Naive thymus-derived CD4-positive, alpha-beta T cell (primary cell): ENCODE measurements around the gene MLST8. TPM values are rescaled to one million over a fixed set of nuclear protein-coding genes. Genes with fewer than 3 reads are reported as not detected.

Experiments used
- ATAC-seq: fragments of 150-1000 bp; cut with Tn5 transposase; 2 replicates; pipeline ENCODE4 v1.10.0; 2021; ENCODE audit warnings: mild to moderate bottlenecking, moderate library complexity
- CTCF ChIA-PET: fragments of 350-600 bp; sonication (Branson Sonifier 250); formaldehyde crosslinking; loops from one replicate; lab custom pipeline; 2021; ENCODE audit warnings: antibody characterized with exemption; lab: Charles Lee
- POLR2A ChIA-PET: fragments of 350-600 bp; sonication (Branson Sonifier 250); formaldehyde crosslinking; loops from one replicate; lab custom pipeline; 2021; ENCODE audit warnings: antibody characterized with exemption, inconsistent platforms; lab: Charles Lee
- DNase-seq, 9 donors: peaks; one replicate each; pipeline versions ENCODE4 v3.0.0 to v3.0.0-alpha.2; 2020 to 2022; ENCODE audit warnings: mixed read lengths in 1 of 9
- H3K27ac ChIP-seq: one replicate; pipeline ENCODE4 v1.7.0; 2013; ENCODE audit warnings: mild to moderate bottlenecking, low read depth, low read length, moderate library complexity
- H3K27me3 ChIP-seq, 2 donors: one replicate each; pipeline ENCODE4 v1.7.0; 2013; ENCODE audit warnings: low read length in 2 of 2, mild to moderate bottlenecking in 2 of 2, moderate library complexity in 2 of 2; ENCODE audit not compliant: control insufficient read depth in 2 of 2, insufficient read depth in 2 of 2
- H3K36me3 ChIP-seq, 3 experiments: 1 replicate in 2 of 3; 2 replicates in 1 of 3; pipeline ENCODE4 v1.7.0; 2013; ENCODE audit warnings: low read length in 3 of 3, mild to moderate bottlenecking in 3 of 3, moderate library complexity in 1 of 3; ENCODE audit not compliant: insufficient read depth in 3 of 3, control insufficient read depth in 2 of 3
- H3K4me1 ChIP-seq, 2 donors: one replicate each; pipeline ENCODE4 v1.7.0; 2013; ENCODE audit warnings: low read length in 2 of 2, mild to moderate bottlenecking in 2 of 2, moderate library complexity in 1 of 2; ENCODE audit not compliant: control insufficient read depth in 2 of 2, insufficient read depth in 2 of 2
- H3K4me3 ChIP-seq: 2 replicates; pipeline ENCODE4 v1.7.0; 2013; ENCODE audit warnings: mild to moderate bottlenecking, low read length
- H3K9me3 ChIP-seq, 3 experiments: 1 replicate in 2 of 3; 2 replicates in 1 of 3; pipeline ENCODE4 v1.7.0; 2013; ENCODE audit warnings: low read length in 3 of 3; ENCODE audit not compliant: control insufficient read depth in 2 of 3
- H3K27ac Mint-ChIP-seq, 9 donors: one replicate each; pipeline ENCODE4 v1.8.0; 2020 to 2022; ENCODE audit warnings: mixed read lengths in 9 of 9, mild to moderate bottlenecking in 8 of 9, moderate library complexity in 5 of 9, inconsistent platforms in 2 of 9
- H3K27me3 Mint-ChIP-seq, 5 donors: one replicate each; pipeline ENCODE4 v1.8.0; 2021 to 2022; ENCODE audit warnings: mixed read lengths in 5 of 5, mild to moderate bottlenecking in 1 of 5
- H3K36me3 Mint-ChIP-seq, 5 donors: one replicate each; pipeline ENCODE4 v1.8.0; 2020 to 2022; ENCODE audit warnings: mixed read lengths in 5 of 5, mild to moderate bottlenecking in 3 of 5, inconsistent platforms in 1 of 5
- H3K4me1 Mint-ChIP-seq, 7 donors: one replicate each; pipeline ENCODE4 v1.8.0; 2020 to 2022; ENCODE audit warnings: mixed read lengths in 7 of 7, mild to moderate bottlenecking in 3 of 7, inconsistent platforms in 1 of 7
- H3K4me3 Mint-ChIP-seq, 10 donors: one replicate each; pipeline ENCODE4 v1.8.0; 2020 to 2022; ENCODE audit warnings: mild to moderate bottlenecking in 10 of 10, mixed read lengths in 10 of 10, moderate library complexity in 6 of 10, inconsistent platforms in 2 of 10
- H3K9me3 Mint-ChIP-seq, 11 donors: one replicate each; pipeline ENCODE4 v1.8.0; 2020 to 2022; ENCODE audit warnings: mixed read lengths in 11 of 11, mild to moderate bottlenecking in 4 of 11, inconsistent platforms in 1 of 11, moderate library complexity in 1 of 11
- intact Hi-C, 2 donors: fragments of 100-400 bp; cut with micrococcal nuclease; formaldehyde crosslinking; loops; one replicate each; pipeline ENCODE4 v1.15.1; 2023
- polyA plus RNA-seq, 2 donors: library from polyadenylated mRNA; unstranded; fragments of 300-500 nt; fragmentation: Illumina TruSeq; gene quantifications; one replicate each; pipeline ENCODE4 v1.2.3, GENCODE V29; 2021
- total RNA-seq, 6 experiments: library from RNA in 5 of 6; stranded (reverse) in 5 of 6; gene quantifications; 1 replicate in 5 of 6; 2 replicates in 1 of 6; pipeline ENCODE4 v1.2.3 and lab custom pipeline; 2021 to 2026

MLST8 gene
- total and polyA plus RNA-seq, 7 experiments from 2014 or later = 20.7 to 41.2 (median 35.5) TPM

DNA sequence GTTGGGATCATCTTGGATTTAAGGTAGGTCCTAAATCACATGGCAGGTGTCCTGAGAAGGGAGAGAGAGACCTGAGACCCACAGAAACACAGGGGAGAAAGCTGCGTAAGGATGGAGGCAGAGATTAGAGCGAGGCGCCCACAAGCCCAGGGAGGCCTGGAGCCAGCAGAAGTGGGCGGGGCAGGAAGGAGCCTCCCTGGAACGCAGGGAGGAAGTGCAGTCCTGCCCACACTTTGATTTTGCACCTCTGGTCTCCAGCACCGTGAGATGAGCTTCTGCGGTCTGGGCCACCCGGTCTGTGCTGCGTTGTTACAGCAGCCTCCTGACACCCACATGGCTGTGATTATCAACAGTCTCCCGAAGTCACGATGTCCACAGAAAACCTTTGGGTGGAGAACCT, 37.3 kb downstream of the MLST8 start:
- DNase-seq (no peak), ATAC-seq (no peak)
- Mint-ChIP-seq H3K9me3 (no peaks in the 10 kb centered on the region), H3K36me3 (peaks cover 0 to 10% (median 0%) of the 10 kb centered on the region in 5 donors), H3K4me3 (no peak overlapping the region), H3K27ac (peak overlapping the region in 1 of 9 donors; percentile 51), H3K4me1 (peaks cover 0 to 5% (median 0%) of the 10 kb centered on the region in 7 donors), H3K27me3 (no peaks in the 10 kb centered on the region)
- no peak overlapping the region for H3K27ac ChIP-seq
- H3K36me3 ChIP-seq = peaks cover 0 to 46% (median 0%) of the 10 kb centered on the region in 3 experiments
- H3K27me3 ChIP-seq = no peaks in the 10 kb centered on the region
- H3K4me1 ChIP-seq = no peaks in the 10 kb centered on the region
- ChIA-PET POLR2A (no interaction called here), CTCF (no interaction called here)
- H3K4me3 ChIP-seq = no peak overlapping the region
- H3K9me3 ChIP-seq = no peaks in the 10 kb centered on the region
- intact Hi-C loops = no loop called here

DNA sequence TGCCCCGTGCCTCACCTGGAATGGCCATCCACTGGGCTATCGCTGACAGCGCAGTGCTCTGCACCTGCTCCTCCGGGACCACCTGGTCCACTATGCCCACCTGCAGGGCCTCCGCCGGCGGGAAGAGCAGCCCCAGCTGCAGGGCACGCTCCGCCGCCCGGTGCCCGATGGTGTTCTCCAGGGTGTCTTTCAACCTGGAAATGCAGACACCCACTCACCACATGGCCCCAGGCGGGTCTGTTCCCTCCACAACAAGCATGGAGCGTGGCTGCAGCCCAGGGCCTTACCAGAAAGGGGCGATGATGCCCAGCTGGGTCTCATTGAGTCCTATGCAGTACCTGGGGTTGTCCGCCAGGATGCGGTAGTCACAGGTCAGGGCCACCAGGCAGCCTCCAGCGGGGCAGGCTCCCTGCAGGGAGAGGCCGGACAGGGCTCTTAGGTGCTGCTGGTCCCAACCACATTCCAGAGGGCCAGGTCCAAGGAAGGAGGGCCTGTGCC, 37.8 kb downstream of the MLST8 start:
- H3K27me3 Mint-ChIP-seq = no peaks in the 10 kb centered on the region
- no peaks in the 10 kb centered on the region for H3K27me3 ChIP-seq
- no peaks in the 10 kb centered on the region for H3K9me3 ChIP-seq
- H3K4me3 ChIP-seq = no peak overlapping the region
- peaks cover 0 to 46% (median 0%) of the 10 kb centered on the region in 3 experiments for H3K36me3 ChIP-seq
- ATAC-seq (no peak), DNase-seq (no peak)
- H3K27ac Mint-ChIP-seq = no peak overlapping the region
- H3K36me3 Mint-ChIP-seq = peaks cover 0 to 10% (median 0%) of the 10 kb centered on the region in 5 donors
- no peak overlapping the region for H3K4me3 Mint-ChIP-seq
- H3K4me1 Mint-ChIP-seq = peaks cover 0 to 5% (median 0%) of the 10 kb centered on the region in 7 donors
- no peak overlapping the region for H3K27ac ChIP-seq
- no peaks in the 10 kb centered on the region for H3K4me1 ChIP-seq
- POLR2A ChIA-PET = no interaction called here
- intact Hi-C loops = no loop called here
- CTCF ChIA-PET = no interaction called here
- H3K9me3 Mint-ChIP-seq = no peaks in the 10 kb centered on the region

DNA sequence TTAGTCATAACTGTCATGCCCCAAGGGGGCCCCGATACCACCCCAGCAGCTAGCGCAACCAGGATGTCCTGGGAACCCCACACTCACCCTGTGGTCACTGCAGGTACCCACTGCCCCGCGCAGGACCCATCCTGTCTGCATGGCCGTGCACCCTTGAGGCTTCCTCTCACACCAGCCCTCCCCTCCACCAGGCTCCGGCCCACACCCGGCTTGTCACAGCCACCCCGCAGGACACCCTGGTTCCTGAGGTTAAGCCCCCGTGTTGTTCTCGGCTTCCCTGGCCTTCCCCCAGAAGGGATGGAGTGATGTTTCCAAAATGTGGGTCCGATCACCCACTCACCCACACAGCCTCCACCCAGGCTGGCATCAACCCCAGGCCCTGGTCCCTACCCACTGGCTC, 38.5 kb downstream of the MLST8 start:
- POLR2A ChIA-PET = no interaction called here
- Histone ChIP-seq H3K9me3 (no peaks in the 10 kb centered on the region), H3K4me1 (no peaks in the 10 kb centered on the region), H3K36me3 (peaks cover 0 to 46% (median 0%) of the 10 kb centered on the region in 3 experiments), H3K27ac (no peak overlapping the region), H3K27me3 (no peaks in the 10 kb centered on the region), H3K4me3 (no peak overlapping the region)
- no peak overlapping the region for H3K27ac Mint-ChIP-seq
- H3K9me3 Mint-ChIP-seq = no peaks in the 10 kb centered on the region
- H3K36me3 Mint-ChIP-seq = peaks cover 0 to 10% (median 0%) of the 10 kb centered on the region in 5 donors
- CTCF ChIA-PET = no interaction called here
- H3K27me3 Mint-ChIP-seq = no peaks in the 10 kb centered on the region
- no peak for ATAC-seq
- intact Hi-C loops = no loop called here
- peaks cover 0 to 5% (median 0%) of the 10 kb centered on the region in 7 donors for H3K4me1 Mint-ChIP-seq
- H3K4me3 Mint-ChIP-seq = no peak overlapping the region
- no peak for DNase-seq

DNA sequence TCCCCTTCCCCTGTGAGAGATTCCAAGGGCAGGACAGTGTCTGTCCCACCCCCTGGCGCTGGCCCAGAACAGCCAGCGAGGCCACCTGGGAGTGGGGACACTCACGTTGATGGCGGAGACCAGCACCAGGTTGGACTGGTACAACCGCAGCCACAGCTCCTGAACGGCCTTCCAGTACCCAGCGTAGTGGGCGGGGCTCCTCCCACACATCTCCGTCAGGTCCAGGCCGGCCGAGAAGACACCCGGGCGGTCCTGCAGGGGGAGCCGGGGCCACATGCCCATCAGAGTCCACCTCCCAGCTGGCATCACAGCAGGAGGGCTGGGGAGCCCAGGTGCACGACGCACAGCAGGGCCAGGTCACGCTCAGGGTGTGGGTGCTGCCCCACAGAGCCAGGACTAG, 39.0 kb downstream of the MLST8 start:
- H3K27me3 ChIP-seq = no peaks in the 10 kb centered on the region
- Mint-ChIP-seq H3K27ac (no peak overlapping the region), H3K36me3 (peaks cover 0 to 10% (median 0%) of the 10 kb centered on the region in 5 donors), H3K4me3 (no peak overlapping the region), H3K27me3 (no peaks in the 10 kb centered on the region), H3K4me1 (peaks cover 0 to 5% (median 0%) of the 10 kb centered on the region in 7 donors), H3K9me3 (no peaks in the 10 kb centered on the region)
- no peaks in the 10 kb centered on the region for H3K9me3 ChIP-seq
- DNase-seq = no peak
- peaks cover 0 to 46% (median 0%) of the 10 kb centered on the region in 3 experiments for H3K36me3 ChIP-seq
- H3K4me1 ChIP-seq = no peaks in the 10 kb centered on the region
- ChIA-PET POLR2A (no interaction called here), CTCF (interaction anchor here (1.2 kb wide), 1 partner anchor 50 kb away, joined by 3 read pairs; no protein-coding TSS in a partner anchor)
- intact Hi-C loops = no loop called here
- ATAC-seq = no peak
- no peak overlapping the region for H3K27ac ChIP-seq
- no peak overlapping the region for H3K4me3 ChIP-seq

DNA sequence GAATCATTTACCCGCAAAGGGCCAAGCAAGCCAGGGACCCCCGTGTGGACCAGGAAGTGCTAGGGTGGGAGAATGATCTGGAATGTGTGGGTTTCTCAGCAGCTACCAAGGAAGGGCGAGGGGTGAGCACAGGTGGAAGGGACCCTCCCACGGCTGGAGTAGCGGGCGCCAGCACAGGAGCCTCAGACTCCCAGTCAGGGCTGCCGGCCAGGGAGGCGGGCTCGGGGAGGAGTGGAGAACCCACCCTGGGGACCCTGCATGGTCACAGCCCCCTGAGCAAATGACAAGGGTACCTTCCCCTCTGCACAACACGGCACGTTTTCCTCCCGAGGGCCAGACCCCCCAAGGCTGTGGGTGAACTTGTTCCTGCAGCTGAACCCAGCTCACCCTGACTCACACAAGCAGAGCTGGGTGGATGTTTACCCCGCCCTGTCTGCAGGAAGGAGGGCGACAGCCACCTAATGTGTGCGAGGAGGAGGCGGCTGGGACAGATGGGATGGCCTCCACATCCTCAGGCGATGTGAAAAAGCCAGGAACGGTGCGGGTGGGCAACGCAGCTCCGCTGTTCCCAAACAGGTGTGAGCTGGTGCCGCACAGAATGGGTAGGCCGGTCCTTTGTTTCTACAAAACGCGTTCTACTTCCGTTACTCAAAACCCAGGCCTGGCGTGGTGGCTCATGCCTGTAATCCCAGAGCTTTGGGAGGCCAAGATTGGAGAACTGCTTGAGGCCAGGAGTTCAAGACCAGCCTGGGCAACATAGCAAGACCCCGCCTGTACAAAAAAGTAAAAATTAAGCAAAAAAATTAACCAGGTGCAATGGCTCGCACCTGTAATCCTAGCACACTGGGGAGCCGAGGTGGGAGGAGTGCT, 39.9 kb downstream of the MLST8 start:
- no peaks in the 10 kb centered on the region for H3K9me3 Mint-ChIP-seq
- H3K4me3 Mint-ChIP-seq = no peak overlapping the region
- no peaks in the 10 kb centered on the region for H3K27me3 ChIP-seq
- H3K4me1 ChIP-seq = peaks cover under 1 to 1% of the 10 kb centered on the region in 2 donors
- no peak overlapping the region for H3K27ac ChIP-seq
- POLR2A ChIA-PET = no interaction called here
- no peaks in the 10 kb centered on the region for H3K27me3 Mint-ChIP-seq
- H3K36me3 ChIP-seq = peaks cover 0 to 46% (median 0%) of the 10 kb centered on the region in 3 experiments
- H3K36me3 Mint-ChIP-seq = peaks cover 0 to 10% (median 0%) of the 10 kb centered on the region in 5 donors
- ATAC-seq = no peak
- no peak for DNase-seq
- peaks cover 0 to 5% (median 0%) of the 10 kb centered on the region in 7 donors for H3K4me1 Mint-ChIP-seq
- H3K9me3 ChIP-seq = no peaks in the 10 kb centered on the region
- intact Hi-C loops = no loop called here
- H3K27ac Mint-ChIP-seq = no peak overlapping the region
- no peak overlapping the region for H3K4me3 ChIP-seq
- CTCF ChIA-PET = interaction anchor here (1.2 kb wide), 1 partner anchor 51 kb away, joined by 3 read pairs; no protein-coding TSS in a partner anchor

DNA sequence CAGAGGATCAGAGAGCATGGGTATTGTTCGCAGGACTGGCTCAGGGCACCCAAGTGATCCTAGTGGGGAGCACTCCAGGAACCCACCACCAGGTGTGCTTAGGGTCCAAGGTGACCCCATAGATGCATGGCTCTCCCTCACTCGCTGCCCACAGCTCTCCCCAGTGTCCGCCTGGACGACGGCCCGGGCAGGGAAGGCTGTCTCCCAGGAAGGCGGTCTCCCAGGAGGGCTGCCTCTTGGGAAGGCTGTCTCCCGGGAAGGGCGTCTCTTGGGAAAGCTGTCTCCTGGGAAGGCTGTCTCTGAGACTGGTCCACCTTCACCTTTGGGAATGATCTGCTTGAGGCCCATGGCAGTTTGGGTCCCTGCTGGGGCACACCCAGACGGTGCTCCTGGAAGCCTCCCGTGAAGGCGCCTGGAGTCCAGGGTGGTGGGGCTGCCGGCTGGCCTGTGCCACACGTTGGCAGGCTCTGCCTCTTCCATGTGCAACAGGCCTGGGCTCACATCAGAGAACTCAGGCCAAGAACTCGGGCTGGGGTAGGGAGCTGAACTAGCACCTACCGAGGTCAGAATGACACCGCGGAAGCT, 41.1 kb downstream of the MLST8 start:
- H3K36me3 ChIP-seq = peaks cover 0 to 46% (median 0%) of the 10 kb centered on the region in 3 experiments
- ATAC-seq = no peak
- POLR2A ChIA-PET = interaction anchor here (0.6 kb wide), 1 partner anchor 32 kb away, joined by 3 read pairs; the partner anchor contains the start of gene PGP
- no peak overlapping the region for H3K4me3 ChIP-seq
- no peak overlapping the region for H3K27ac ChIP-seq
- peaks cover 7% of the 10 kb centered on the region in 2 donors for H3K4me1 ChIP-seq
- no peak overlapping the region for H3K4me3 Mint-ChIP-seq
- H3K27me3 ChIP-seq = no peaks in the 10 kb centered on the region
- no peak for DNase-seq
- peaks cover 0 to 10% (median 0%) of the 10 kb centered on the region in 5 donors for H3K36me3 Mint-ChIP-seq
- H3K4me1 Mint-ChIP-seq = peaks cover 0 to 12% (median 7%) of the 10 kb centered on the region in 7 donors
- no peaks in the 10 kb centered on the region for H3K9me3 Mint-ChIP-seq
- H3K27me3 Mint-ChIP-seq = no peaks in the 10 kb centered on the region
- H3K27ac Mint-ChIP-seq = no peak overlapping the region
- intact Hi-C loops = no loop called here
- CTCF ChIA-PET = no interaction called here
- no peaks in the 10 kb centered on the region for H3K9me3 ChIP-seq
